ENCODE results near the gene SUGCT.
A peak's percentile ranks its signal among the peaks of the same experiment; 100 is the strongest.

The SUGCT gene

DNA sequence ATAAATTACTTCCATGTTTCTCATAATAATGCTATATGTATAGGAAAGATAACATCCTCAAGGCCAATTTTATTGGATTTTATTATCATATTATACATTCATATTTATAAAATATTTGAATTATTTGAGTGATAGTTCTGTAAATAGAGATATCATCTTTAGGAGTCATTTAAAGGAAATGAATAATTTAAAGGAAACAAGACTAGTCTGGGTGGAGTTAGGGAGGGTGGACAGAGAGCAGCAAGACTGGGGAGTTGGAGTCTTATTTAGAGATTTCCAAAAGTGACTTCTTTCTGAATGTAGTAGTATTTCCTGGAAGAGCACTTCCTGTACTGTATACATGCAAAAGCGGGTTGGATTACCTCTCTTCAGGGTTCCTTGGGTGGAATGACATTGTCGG is 342.3 kb downstream of the SUGCT start:
- no peak for DNase-seq

- no peak for DNase-seq
Measured at GRCh38 chr7:40482845-40483244, 348.0 kb downstream of the SUGCT start.

GRCh38 chr7:40483630-40484029 is 348.8 kb downstream of the SUGCT start:
- no peak for DNase-seq

- DNase-seq = no peak
Measured at GRCh38 chr7:40489844-40490602, 355.2 kb downstream of the SUGCT start.

GRCh38 chr7:40490603-40490924 is 355.8 kb downstream of the SUGCT start:
- no peak for DNase-seq

DNA sequence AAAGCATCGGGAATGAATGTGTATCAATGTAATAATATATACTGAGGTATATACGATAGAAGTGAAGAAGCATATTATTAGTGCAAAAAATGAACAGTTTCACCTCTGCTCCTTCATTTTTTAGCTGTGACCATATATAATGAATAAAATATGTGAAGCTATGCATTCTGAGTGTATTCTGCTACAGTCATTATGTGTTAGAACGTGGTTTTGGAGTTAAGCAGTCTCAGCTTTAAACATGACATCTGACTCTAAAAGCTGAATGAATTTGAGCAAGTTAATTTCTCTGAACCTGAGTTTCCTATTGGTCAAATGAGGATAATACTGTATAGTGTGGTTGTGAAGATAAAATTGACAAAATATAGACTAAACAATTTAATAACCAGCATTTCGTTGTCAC is 358.1 kb downstream of the SUGCT start:
- no peak for DNase-seq

DNA sequence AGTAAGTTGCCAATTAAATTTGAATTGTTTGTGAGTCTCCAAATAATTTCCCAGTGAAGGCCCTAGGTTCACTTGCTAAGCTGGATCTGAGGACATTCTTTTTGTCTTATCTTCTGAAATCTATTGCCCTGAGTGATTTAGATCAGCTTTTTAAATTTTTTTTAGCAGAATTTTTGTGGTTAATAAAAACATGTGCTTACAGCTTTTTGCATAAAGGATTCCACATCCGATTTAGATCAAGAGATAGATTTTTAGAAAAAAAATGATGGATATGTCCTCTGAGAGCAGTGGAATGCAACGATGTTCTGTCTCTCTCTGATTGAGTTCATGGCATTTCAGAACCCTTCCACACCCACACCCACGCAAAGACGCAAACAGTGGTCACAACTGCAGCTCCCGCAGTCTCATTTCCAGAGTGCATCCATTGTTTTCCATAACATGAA is 358.8 kb downstream of the SUGCT start:
- DNase-seq = no peak

DNA sequence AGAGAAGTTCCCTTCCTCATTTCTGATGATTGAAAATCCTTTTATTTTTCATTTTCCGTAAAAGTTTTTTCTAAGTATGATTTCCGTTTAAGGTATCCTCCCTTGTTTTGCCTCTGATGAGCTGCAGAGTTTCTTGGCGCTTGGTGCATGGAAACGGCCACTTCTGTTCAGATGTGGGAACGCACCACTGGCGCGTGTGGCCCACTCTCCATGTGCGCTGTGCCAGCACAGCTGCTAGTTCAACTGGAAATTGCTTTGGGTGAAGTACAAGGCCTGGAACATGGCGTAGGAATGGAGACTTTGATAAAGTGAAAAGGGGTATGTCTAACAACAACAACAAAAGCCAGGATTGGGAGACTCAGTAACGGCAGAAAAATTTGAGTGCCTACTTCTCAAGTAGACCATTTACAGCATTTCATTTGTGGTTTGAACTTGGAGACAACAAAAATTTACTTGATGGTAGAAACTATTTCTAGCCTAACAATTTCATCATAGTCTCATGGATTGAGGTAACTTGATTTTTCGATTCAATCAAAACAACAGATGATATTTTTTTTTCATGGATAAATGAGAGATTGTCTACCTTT is 364.2 kb downstream of the SUGCT start:
- DNase-seq = no peak

DNA sequence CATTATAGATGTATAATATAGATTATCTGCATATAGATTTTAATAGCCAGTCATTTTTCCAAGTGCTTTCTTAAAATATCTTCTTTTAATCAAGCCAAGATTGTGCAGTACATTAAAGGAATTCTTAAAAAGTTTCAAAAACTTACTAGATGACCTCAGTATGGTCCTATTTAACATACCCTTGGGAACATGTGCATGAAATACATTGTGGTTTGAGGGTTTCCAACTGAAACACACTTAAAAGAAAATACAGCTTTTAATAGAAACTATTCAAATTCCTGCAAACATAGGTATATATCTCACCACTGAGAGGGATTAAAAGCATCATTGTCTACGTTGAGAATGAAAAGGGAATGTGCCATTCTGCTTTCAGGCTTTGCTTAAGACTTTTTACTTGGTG is 364.9 kb downstream of the SUGCT start:
- DNase-seq = no peak

DNA sequence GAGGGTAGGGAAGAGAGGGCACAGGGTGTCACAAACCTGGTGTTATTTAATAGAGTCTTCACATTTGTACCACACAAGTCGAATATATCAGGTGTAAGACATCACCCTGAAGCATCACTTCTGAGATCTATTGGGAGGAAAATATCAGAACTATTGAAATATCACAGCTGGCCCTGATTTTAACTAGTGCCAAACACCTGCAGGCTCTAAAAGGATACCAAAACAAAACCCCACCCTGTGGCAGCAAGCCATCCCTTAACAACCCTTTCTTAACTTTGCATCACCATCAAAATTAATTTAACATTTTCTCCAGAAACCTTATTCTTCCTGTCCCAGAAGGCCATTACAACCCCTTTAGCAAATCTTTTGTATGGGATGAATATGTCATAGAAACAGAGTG is 365.4 kb downstream of the SUGCT start:
- DNase-seq = no peak

- DNase-seq = no peak
Measured at GRCh38 chr7:40502359-40502758, 367.6 kb downstream of the SUGCT start.

GRCh38 chr7:40506158-40506557 is 371.4 kb downstream of the SUGCT start:
- no peak for DNase-seq

DNA sequence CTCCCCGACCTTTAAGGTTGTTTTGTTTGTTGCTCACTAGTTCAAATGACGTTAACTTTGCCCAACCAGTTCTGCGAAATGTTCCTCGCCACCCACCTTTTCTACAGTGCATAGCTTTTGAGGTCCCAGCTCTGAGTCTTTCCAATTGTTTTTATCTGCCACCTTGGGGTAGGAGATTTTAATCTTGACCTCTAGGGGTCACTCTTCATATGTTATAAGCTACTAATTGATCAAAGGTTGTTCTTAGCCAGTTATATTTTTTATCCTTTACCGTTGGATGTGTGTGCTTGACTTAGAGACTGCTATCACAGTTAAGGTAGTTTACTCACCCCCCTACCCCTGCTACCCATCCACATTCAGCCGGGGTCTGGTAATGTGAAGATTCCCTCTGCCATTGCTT is 372.4 kb downstream of the SUGCT start:
- DNase-seq = peak; percentile 31 to 42

DNA sequence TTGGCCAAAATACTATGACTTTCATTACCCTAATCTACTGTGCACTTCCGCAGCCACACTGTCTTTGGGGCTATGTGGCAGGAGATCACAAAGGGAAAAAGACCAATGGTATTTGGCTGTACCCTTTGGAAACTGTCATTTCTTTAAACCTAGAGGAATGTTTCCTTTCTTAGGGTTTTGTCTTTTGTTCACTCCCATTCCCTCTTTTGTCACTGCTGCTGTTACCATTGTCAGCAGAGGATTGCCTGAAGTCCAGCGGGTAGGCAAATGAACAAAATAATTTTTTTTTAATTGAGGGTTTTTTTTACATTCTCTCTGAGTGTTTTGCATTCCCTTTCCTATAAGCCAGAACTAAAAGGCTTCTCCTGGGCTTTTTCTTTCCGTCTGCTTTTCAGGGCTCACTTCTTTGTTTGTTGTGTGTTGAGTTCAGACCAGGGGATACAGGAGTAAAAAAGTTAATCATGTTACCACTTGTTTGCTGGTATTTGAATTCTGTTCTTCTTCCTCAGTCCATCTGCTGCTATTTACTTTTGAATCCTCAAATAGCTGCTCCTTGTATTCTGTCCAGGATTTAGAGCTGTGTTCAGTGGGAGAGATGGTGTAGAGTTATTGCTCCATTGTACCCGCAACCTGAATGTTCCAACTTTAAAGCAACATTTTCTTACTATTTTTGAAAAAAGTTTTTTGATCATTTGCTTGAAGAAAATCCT is 374.6 kb downstream of the SUGCT start:
- no peak for DNase-seq

DNA sequence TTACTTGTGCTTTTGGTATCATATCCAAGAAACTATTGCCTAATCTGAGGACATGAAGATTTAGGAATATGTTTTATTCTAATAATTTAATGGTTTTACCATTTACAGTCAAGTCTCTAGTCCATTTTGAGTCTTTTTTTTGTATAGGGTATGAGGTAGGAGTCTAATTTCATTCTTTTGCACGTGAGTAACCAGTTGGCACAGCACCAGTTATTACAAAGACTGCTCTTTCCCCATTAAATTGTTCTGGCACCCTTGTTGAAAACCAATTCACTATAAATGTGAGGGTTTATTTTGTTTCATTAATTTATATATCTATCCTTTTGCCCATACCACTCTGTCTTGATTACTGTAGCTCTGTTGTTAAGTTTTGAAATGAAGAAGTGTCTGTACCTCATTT is 381.6 kb downstream of the SUGCT start:
- no peak for DNase-seq

GRCh38 chr7:40519009-40519408 is 384.2 kb downstream of the SUGCT start:
- no peak for DNase-seq

DNA sequence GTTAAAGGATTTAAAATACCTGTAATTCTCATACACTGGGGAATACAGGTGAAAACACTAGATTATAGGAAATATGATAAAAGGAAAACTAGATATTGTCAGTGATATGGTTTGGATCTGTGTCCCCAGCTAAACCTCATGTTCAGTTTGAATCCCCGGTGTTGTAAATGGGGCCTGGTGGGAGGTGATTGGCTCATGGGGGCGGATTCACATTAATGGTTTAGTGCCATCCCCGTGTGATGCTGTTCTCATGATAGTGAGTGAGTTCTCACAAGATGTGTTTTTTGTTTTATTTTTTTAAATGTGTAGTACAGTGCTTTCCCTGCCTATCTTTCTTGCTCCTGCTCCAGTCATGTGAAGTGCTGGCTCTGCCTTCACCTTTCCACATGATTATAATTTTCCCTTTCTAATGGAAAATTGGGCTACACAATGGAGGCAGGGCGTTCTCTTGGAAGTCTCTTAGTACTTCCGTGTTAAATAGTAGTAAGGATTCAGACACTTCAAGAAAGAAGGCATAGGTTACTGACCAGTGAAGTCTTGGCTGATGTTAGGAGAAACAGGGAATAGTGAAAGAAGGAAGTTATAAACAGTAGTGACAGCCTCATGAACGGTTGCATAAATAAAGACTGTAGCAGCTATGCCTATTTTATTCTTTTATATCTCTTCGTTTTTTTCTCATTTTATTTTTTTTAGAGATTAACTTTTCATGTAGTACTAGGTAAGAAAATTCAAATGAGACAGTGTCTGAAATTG is 386.4 kb downstream of the SUGCT start:
- DNase-seq = peak in 1 of 2 donors; percentile 4

GRCh38 chr7:40525764-40526163 is 391.0 kb downstream of the SUGCT start:
- no peak for DNase-seq

DNA sequence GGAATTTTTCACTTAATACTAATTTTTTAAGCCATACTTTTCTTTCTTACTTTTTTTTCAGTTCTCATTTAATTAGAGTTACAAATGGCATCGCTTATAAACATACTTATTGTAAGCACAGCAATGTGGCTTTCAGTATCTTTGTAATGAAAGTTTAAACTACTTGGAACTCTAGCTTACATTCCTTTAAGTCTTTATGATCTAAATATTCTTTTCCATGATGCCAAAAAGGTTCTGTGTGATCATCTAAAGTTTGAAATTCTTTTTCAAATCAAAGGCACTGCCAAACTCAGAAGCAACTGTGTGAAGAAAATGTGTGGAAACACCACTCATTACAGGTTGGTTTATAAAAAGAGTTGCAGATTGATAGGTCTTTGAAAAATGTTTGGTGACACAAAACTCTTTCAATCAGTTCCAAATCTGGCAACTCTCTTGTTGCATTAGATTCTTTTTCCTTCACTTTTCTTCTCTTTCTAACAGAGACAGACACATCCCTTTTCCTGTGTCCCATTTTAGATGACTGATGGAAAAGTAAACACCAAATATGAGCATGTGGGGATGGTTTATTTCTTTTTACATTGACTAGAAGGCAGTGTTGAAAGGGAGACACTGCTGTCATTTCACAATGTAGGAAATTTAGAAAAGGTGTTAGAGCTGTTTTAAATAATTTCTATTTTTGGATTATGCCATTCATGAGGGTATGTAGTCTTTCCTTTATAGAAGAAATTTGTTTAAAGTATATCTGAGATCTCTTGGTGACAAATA is 392.3 kb downstream of the SUGCT start:
- no peak for DNase-seq

- DNase-seq = no peak
Measured at GRCh38 chr7:40527723-40528122, 392.9 kb downstream of the SUGCT start.

- no peak for DNase-seq
Measured at GRCh38 chr7:40530292-40530691, 395.5 kb downstream of the SUGCT start.

- DNase-seq = no peak
Measured at GRCh38 chr7:40531956-40532355, 397.2 kb downstream of the SUGCT start.

GRCh38 chr7:40535678-40536077 is 400.9 kb downstream of the SUGCT start:
- no peak for DNase-seq

Measured in inflammatory macrophage (primary cell).